ENCODE data around the gene RABIF.

RABIF gene

DNA sequence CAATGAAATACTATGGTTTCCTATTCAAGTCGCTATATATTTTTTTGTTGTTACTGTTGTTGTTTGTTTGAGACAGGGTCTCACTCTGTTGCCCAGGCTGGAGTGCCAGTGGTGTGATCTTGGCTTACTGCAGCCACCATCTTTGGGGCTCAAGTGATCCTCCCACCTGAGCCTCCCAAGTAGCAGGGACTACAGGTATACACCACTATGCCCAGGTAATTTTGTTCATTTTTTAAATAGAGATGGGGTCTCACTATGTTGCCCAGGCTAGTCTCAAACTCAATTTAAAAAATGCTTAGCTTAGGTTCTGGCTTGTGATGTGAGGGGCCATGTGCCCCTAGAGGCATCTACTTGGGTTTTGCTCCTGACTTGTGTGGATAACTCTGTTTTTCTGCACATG lies 9.8 kb downstream of the RABIF start:
- no peak for DNase-seq (ENCODE audit: low read depth in 4 of 4, low spot score in 1 of 4)

- DNase-seq (ENCODE audit: low read depth in 4 of 4, low spot score in 1 of 4): no peak
Observed at GRCh38 chr1:202873026-202873425, 15.9 kb downstream of the RABIF start.

GRCh38 chr1:202871367-202871766 lies 17.6 kb downstream of the RABIF start:
- DNase-seq (ENCODE audit: low read depth in 4 of 4, low spot score in 1 of 4): no peak

DNA sequence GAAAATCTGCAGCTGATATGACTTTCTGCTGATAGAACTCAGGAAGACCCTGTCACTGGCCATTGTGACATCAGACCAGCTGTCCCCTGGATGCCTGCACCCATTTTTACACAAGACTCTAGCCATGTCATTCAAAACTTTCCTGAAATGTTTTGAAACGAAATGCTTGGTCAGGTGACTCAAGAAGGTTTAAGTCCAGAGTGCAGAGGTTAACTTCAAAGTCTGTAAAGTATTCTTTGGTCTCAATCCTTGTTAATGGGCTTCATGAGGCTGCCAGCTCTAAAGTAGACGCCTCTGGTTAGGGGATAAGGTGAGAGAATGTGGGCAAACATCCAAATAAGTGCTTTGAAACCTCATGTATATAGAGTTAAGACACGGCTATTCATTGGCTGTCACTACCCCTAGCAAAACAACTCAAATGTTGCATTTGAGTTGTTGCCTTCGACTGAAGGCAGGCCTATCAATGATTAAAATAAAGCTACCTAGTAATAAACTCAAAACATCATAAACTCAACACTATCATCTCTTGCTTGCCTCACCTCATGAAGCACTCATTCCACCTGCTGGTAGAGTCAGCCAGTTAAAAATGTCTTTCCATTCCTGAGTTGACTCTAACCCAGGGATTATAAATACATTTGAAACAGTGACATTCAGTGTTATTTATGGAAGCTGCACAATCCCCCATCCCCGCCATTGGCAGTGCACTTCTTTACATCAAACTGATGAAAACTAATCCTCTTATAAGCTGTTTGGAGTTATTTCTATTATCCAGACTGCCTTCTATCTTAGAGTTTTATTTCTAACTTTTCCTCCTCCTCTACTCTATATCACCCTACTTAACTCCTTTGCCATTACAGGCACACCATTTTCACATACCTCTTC lies 26.0 kb downstream of the RABIF start:
- DNase-seq (ENCODE audit: low read depth in 4 of 4, low spot score in 1 of 4): no peak

DNA sequence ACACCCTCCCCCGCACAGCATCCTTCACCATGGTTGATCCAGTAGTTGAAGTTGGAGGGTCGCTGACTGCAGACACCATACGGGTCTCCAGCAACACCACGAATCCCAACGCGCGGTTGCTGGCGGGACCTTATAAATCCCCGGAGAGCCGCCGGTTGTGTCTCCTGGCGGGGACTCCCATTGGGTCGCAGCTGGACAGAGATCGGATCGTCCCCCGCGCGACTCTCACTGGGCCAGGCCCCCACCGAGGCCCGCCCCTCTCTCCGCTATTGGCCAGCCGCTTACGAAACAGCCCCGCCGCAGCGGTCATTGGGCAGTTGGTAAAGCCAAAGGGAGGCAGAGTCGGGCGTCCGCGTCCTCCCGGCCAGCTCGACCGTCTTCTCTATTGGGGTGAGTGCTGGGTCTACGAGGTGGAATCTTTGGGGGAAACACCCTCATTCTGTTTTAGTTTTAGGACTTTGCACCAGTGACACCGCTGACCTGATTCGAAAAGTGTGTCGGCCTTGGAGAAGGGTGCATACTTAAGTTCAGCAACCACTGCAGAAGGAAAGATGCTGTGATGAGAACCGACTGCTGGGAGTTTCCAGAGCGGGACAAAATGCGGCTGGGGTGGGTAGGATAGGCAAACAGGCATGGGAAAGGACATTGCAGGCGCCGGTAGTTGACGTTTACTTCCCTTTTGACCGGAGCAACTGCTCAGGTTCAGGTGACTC lies 27.4 kb downstream of the RABIF start:
- peak in 1 of 4 experiments; percentile 34 for DNase-seq (ENCODE audit: low read depth in 4 of 4, low spot score in 1 of 4)

DNA sequence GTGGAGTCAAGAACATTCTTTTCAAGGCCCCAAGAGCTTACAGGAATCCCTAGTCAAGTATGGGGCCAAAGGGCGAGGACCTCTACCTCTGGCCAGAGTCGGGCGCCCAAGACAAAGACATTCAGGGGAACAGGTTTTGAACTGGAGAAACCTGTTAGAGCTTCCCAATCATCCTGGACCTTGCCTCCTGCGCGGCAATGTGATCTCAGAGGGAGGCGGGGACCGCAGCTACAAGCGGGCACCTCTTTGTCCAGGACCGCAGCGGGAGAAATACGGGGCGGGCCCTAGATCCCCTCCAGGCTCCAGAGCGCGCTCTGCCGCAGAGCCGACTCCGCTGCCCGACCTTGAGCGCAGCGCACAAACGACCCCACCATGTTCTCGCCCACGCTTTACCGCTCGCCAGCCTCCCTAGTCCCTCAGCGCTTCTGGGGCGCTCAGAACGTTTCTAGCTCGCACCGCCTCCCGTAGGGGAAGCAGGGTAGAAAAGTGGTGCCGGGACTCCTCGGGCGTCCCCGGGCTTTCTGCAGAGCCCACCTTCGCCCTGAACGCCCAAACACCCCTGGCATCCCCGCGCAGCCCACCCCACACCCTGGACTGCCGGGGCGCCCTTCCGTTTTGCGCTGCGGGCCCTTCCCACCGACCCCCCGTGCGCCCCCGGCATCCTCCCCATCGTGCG lies 28.1 kb downstream of the RABIF start:
- DNase-seq (ENCODE audit: low read depth in 4 of 4, low spot score in 1 of 4): peak in 1 of 4 experiments; percentile 13

DNA sequence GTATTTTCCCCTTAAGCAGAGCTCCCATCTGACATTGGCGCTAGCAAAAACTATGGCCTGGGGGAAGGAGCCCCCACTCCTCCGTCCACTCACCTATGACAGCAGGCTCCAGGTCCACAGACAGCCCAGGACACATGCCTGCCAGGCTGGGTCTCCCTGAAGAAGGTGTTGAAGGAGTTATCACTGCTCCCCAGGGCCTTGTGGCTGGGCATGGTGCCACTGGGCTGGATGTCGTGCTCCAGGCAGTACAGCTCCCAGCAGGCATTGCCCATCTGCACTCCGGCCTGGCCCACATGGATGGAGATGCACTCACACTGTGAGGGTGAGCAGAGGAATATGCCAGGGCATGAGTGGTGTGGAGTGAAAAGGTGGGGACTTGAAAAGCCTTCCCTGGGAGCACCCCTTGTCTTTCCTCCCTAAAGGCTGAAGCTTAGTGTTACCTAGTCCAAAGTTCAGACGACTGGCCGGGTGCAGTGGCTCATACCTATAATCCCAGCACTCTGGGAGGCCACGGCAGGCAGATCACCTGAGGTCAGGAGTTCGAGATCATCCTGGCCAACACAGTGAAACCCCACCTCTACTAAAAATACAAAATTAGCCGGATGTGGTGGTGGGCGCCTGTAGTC lies 30.0 kb downstream of the RABIF start:
- DNase-seq (ENCODE audit: low read depth in 4 of 4, low spot score in 1 of 4): no peak

DNA sequence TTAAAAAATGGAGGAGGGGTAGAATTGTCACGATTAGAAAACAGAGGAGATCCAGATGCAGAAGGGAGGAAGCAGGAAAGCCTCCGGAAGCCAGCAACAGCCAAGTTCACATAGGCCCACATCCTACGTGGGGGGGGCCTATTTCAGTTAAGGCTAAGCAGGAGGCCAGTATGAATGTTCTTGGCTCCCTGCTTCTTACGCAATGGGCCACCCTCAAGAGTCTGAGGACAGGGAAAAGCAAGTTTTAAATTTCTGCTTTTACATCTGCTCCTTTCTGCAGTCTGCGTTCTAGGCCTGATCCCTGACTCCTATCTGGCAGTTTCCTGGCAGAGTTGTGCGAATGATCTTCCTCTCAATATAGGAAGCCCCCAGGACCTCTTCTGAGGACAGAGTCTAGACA lies 30.6 kb downstream of the RABIF start:
- no peak for DNase-seq (ENCODE audit: low read depth in 4 of 4, low spot score in 1 of 4)

DNA sequence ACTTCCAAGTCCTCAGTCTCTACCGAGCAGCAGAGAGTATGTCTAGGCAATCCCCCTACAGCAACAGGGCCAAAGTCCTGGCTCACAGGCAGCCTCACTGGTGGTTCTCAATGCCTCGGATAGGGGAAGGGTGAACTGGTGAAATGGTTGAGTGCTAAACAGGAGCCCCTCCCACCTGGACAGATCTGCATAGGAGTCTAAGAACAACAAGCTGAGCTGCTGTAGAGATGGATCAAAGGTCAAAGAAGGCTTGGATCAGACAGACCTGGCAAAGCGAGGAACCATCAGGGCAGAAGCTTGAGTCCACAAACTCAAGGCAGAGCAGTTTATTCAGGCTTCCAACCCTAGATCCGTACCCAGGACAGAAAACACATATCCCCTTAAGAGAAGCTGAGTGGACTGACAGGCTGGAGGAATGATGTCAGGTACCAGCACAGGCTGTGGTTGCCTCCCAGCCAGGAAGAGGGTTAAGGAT lies 31.8 kb downstream of the RABIF start:
- no peak for DNase-seq (ENCODE audit: low read depth in 4 of 4, low spot score in 1 of 4)

- no peak for DNase-seq (ENCODE audit: low read depth in 4 of 4, low spot score in 1 of 4)
Observed at GRCh38 chr1:202856014-202856413, 32.9 kb downstream of the RABIF start.

GRCh38 chr1:202854787-202855186 lies 34.2 kb downstream of the RABIF start:
- DNase-seq (ENCODE audit: low read depth in 4 of 4, low spot score in 1 of 4): no peak

GRCh38 chr1:202852163-202852904 lies 36.6 kb downstream of the RABIF start:
- DNase-seq (ENCODE audit: low read depth in 4 of 4, low spot score in 1 of 4): peak in 1 of 4 experiments; percentile 22

DNA sequence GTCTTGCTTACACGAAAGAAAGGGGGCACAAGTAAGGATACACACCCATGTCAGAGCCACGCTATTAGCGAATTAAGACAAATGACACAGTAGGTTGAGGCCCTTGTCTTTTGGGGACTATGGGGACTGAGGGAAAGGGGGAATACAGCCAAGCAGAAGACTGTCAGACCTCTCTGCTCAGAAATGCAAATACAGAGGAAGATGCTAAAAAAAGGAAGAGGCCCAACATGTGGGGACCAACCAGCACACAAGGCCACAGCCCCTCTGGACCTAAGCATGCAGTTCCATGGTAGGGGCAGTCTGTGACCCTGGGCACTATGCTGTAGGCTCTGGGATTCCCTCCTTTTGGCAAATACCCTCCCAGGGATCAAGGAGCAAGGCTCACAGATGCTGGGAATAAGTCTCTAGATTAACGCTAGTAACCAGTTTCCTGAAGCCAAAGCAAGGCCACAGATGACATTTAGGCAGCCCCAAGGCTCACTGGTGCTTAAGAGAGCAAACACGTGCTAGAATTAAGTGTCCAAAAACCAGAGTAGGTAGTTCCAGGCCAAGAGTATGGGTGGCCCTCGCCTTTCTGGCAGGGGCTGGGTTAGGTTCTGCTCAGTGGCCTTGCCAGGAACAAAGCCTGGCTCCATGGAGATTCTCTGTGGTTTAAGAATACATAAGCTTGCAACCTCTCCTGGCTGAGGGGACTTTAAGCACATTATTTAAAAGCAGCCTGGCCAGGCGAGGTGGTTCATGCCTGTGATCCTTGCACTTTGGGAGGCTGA lies 38.2 kb downstream of the RABIF start:
- no peak for DNase-seq (ENCODE audit: low read depth in 4 of 4, low spot score in 1 of 4)

DNA sequence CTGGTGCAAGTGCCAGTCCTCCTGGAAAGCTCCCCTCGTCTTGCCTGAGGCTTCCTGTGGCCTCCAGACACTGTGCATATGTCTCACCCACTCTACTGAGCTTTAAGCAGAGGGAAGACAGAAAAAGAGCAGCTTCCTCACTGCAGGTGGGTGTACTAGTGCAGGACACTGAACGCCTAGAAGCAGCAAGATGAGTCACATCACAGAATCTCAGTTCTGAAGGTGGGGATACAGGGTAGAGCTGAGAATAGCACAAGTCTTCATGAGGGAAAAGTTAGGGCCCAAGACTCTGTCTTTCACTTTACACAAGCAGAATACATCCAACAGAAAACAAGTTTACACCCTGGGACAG lies 40.8 kb downstream of the RABIF start:
- no peak for DNase-seq (ENCODE audit: low read depth in 4 of 4, low spot score in 1 of 4)

DNA sequence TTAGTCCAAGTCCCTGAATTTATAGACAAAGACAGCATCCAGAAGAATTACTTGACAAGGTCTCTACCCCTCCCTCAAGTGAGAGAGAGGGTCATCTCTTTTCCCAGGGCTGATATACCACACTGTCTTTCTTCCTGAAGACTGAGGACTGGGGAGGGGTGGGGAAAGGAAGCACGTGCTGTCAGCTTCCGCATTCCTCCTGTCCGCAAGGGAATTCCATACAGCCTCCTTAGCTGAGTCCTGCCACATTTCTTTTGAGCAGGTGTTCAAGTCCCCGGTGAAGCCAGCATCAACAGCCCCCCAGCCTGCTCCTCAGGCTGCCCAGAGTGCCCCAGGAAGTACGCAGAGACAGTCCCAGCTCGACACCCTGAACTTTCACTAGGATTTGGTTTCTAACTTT lies 44.0 kb downstream of the RABIF start:
- DNase-seq (ENCODE audit: low read depth in 4 of 4, low spot score in 1 of 4): no peak

DNA sequence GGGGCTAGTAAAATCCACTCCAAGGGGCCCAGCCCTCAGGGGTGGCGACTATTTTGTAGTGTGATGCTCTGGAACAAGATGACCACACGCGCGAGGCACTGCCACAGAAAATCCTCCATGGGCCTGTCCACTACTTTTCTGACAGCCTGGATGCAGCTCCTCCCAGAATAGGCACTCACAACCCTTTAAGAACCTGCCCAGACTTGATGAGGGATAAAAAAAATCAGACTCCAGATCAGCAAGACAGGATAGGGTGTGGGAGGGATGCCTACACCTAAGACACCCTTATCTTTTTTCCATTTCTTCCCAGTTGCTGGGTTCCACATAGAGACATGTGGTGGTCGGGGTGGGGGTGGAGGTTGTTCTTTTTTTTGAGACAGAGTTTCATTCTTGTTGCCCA lies 44.7 kb downstream of the RABIF start:
- no peak for DNase-seq (ENCODE audit: low read depth in 4 of 4, low spot score in 1 of 4)

GRCh38 chr1:202843081-202843480 lies 45.9 kb downstream of the RABIF start:
- no peak for DNase-seq (ENCODE audit: low read depth in 4 of 4, low spot score in 1 of 4)

DNA sequence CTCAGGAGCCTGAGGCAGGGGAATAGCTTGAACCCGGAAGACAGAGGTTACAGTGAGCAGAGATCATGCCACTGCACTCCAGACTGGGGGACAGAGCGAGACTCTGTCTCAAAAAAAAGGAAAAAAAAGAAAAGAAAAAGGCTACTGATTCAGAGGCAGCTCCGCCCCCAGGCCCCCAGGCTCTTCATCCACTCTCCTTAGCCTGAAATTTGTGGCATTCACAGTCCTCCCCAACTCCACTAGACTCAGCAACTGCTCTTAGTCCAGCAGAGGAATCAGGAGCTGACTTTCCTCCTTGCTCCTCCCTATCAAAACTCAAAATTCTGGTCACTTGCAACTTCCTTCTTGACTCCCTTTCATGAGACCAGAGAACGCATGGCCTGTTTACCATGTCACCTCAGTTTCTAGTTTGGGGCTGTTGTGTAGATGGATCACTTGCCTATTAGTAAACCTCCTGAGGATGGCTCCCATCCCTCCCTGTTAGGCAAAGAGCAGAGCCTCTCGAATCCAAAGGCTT lies 51.1 kb downstream of the RABIF start:
- DNase-seq (ENCODE audit: low read depth in 4 of 4, low spot score in 1 of 4): no peak

- no peak for DNase-seq (ENCODE audit: low read depth in 4 of 4, low spot score in 1 of 4)
Observed at GRCh38 chr1:202836623-202837403, 52.1 kb downstream of the RABIF start.
